Astrocyte (in vitro differentiated cells and primary cell): ENCODE results near the gene GKAP1. TPM values are rescaled to one million over a fixed set of nuclear protein-coding genes. Genes with fewer than 3 reads are reported as not detected.
"Not testable (repeated sequence)": the region's sequence is repeated elsewhere in the genome, so short reads cannot be mapped to it uniquely, and the experiment has no call there.

Experiments
- DNase-seq: peaks from one replicate; pipeline ENCODE4 v3.0.0-alpha.2; 2010; ENCODE audit warnings: low read depth
- FAIRE-seq: peaks from 2 replicates; lab custom pipeline; 2011; peaks lifted over from hg19 to GRCh38; lab: Jason Lieb, UNC
- H2AFZ ChIP-seq: 2 replicates; pipeline ENCODE4 v1.6.0; 2012; ENCODE audit warnings: low read depth, low read length, inconsistent platforms
- H3K27ac ChIP-seq: 2 replicates; pipeline ENCODE4 v1.5.1; 2011; ENCODE audit warnings: low read depth, low read length, inconsistent platforms
- H3K27me3 ChIP-seq: 2 replicates; pipeline ENCODE4 v1.6.0; 2011; ENCODE audit warnings: low read length, inconsistent platforms; ENCODE audit not compliant: insufficient read depth
- H3K36me3 ChIP-seq: 2 replicates; pipeline ENCODE4 v1.5.1; 2011; ENCODE audit warnings: low read length, inconsistent platforms; ENCODE audit not compliant: insufficient read depth
- H3K4me1 ChIP-seq: 2 replicates; pipeline ENCODE4 v1.5.1; 2011; ENCODE audit warnings: low read length, inconsistent platforms; ENCODE audit not compliant: insufficient read depth
- H3K4me2 ChIP-seq: 2 replicates; pipeline ENCODE4 v1.6.0; 2012; ENCODE audit warnings: low read length, inconsistent platforms
- H3K4me3 ChIP-seq: 2 replicates; pipeline ENCODE4 v1.5.1; 2011; ENCODE audit warnings: low read depth, mild to moderate bottlenecking, low read length, inconsistent platforms; ENCODE audit not compliant: insufficient read depth
- H3K79me2 ChIP-seq: 2 replicates; pipeline ENCODE4 v1.6.0; 2012; ENCODE audit warnings: mild to moderate bottlenecking, low read length, inconsistent platforms; ENCODE audit not compliant: insufficient read depth
- H3K9ac ChIP-seq: 2 replicates; pipeline ENCODE4 v1.6.0; 2012; ENCODE audit warnings: mild to moderate bottlenecking, low read length, inconsistent platforms
- H3K9me3 ChIP-seq: 2 replicates; pipeline ENCODE4 v1.5.1; 2012; ENCODE audit warnings: low read depth, mild to moderate bottlenecking, low read length, inconsistent platforms; ENCODE audit not compliant: insufficient read depth
- H4K20me1 ChIP-seq: 2 replicates; pipeline ENCODE4 v1.6.0; 2012; ENCODE audit warnings: low read length, inconsistent platforms; ENCODE audit not compliant: insufficient read depth
- H3K27ac Mint-ChIP-seq: one replicate; pipeline ENCODE4 v1.8.0; 2021; ENCODE audit warnings: mild to moderate bottlenecking, mixed read lengths; ENCODE audit not compliant: unreplicated experiment
- H3K27me3 Mint-ChIP-seq: one replicate; pipeline ENCODE4 v1.8.0; 2021; ENCODE audit warnings: low read depth, mixed read lengths; ENCODE audit not compliant: unreplicated experiment
- H3K36me3 Mint-ChIP-seq: one replicate; pipeline ENCODE4 v1.8.0; 2021; ENCODE audit warnings: low read depth, mixed read lengths; ENCODE audit not compliant: unreplicated experiment
- H3K4me1 Mint-ChIP-seq: one replicate; pipeline ENCODE4 v1.8.0; 2021; ENCODE audit warnings: low read depth, mixed read lengths; ENCODE audit not compliant: unreplicated experiment
- H3K4me3 Mint-ChIP-seq: one replicate; pipeline ENCODE4 v1.8.0; 2021; ENCODE audit warnings: mild to moderate bottlenecking, moderate library complexity, mixed read lengths; ENCODE audit not compliant: unreplicated experiment
- H3K9me3 Mint-ChIP-seq: one replicate; pipeline ENCODE4 v1.8.0; 2021; ENCODE audit warnings: mild to moderate bottlenecking, mixed read lengths; ENCODE audit not compliant: unreplicated experiment
- EZH2 ChIP-seq: IDR thresholded peaks from 2 replicates; pipeline ENCODE4 v1.6.1; 2012; ENCODE audit warnings: mild to moderate bottlenecking, low read length, inconsistent platforms; ENCODE audit not compliant: insufficient read depth
- total RNA-seq: library from RNA; stranded (reverse); gene quantifications from 2 replicates; pipeline ENCODE4 v1.2.1, GENCODE V29; 2021
- TF ChIP-seq, protein P1 (sequence below): IDR thresholded peaks from 2 replicates; pipeline ENCODE4 v1.5.1; 2011; ENCODE audit warnings: low read depth, mild to moderate bottlenecking, inconsistent platforms, low read length, moderate library complexity; ENCODE audit not compliant: insufficient read depth

The GKAP1 gene
- total RNA-seq, 1 donor from 2014 or later = 1.2 TPM

DNA sequence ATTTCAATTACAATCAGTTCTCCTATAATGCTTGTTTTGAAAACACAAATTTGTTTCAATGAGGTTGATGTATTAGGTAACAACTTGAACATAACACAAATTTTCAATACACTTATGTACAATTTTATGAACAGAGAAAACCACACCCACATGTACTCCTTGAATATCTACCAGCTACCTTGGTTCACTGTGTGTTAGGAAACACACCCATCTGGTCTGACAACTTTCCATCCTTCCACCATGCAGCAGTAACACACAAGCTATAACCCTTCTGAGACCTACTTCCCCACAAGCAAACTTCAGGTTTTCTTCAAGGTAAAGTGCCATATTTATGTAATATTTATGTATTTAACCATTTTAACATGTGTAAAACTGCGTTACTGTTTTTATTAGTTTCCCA lies 73.4 kb downstream of the GKAP1 start:
- Mint-ChIP-seq H3K4me1 (no peaks in the 10 kb centered on the region), H3K4me3 (no peak overlapping the region)
- TF ChIP-seq, protein P1, sequence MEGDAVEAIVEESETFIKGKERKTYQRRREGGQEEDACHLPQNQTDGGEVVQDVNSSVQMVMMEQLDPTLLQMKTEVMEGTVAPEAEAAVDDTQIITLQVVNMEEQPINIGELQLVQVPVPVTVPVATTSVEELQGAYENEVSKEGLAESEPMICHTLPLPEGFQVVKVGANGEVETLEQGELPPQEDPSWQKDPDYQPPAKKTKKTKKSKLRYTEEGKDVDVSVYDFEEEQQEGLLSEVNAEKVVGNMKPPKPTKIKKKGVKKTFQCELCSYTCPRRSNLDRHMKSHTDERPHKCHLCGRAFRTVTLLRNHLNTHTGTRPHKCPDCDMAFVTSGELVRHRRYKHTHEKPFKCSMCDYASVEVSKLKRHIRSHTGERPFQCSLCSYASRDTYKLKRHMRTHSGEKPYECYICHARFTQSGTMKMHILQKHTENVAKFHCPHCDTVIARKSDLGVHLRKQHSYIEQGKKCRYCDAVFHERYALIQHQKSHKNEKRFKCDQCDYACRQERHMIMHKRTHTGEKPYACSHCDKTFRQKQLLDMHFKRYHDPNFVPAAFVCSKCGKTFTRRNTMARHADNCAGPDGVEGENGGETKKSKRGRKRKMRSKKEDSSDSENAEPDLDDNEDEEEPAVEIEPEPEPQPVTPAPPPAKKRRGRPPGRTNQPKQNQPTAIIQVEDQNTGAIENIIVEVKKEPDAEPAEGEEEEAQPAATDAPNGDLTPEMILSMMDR = no peak
- no peak for TF ChIP-seq EZH2

DNA sequence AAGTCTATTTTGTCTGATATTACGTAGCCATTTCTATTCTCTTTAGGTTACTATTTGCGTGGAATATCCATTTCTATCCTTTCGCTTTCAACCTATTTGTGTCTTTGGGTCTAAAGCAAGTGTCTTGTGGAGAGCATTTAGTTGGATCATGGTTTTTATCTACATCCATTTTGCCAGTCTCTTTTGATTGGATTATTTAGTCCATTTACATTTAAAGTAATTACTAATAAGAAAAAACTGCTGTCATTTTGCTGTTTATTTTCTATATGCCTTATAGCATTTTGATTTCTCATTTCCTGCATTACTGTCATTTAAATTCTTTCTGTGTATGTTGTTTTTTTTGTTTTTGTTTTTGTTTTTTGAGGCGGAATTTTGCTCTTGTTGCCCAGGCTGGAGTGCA lies 83.8 kb downstream of the GKAP1 start:
- Histone ChIP-seq H4K20me1 (no peaks in the 10 kb centered on the region), H3K9ac (no peak overlapping the region), H3K4me3 (no peak overlapping the region), H3K27ac (no peak overlapping the region), H2AFZ (no peak overlapping the region), H3K27me3 (no peaks in the 10 kb centered on the region), H3K36me3 (no peaks in the 10 kb centered on the region), H3K4me2 (no peak overlapping the region), H3K9me3 (no peaks in the 10 kb centered on the region), H3K79me2 (no peaks in the 10 kb centered on the region), H3K4me1 (no peaks in the 10 kb centered on the region)
- H3K4me3 Mint-ChIP-seq = no peak overlapping the region
- FAIRE-seq (no peak), DNase-seq (no peak)
- no peaks in the 10 kb centered on the region for H3K36me3 Mint-ChIP-seq
- no peaks in the 10 kb centered on the region for H3K27me3 Mint-ChIP-seq
- H3K4me1 Mint-ChIP-seq = no peaks in the 10 kb centered on the region
- no peak overlapping the region for H3K27ac Mint-ChIP-seq
- TF ChIP-seq EZH2 = no peak
- TF ChIP-seq, protein P1 = no peak
- H3K9me3 Mint-ChIP-seq = no peaks in the 10 kb centered on the region

More for the DNA sequence above, 73.4 kb downstream of the GKAP1 start:
- Mint-ChIP-seq H3K27me3 (no peaks in the 10 kb centered on the region), H3K36me3 (no peaks in the 10 kb centered on the region), H3K9me3 (no peaks in the 10 kb centered on the region), H3K27ac (no peak overlapping the region)
- no peak overlapping the region for H3K9ac ChIP-seq
- FAIRE-seq (no peak), DNase-seq (no peak)
- H3K4me1 ChIP-seq = no peaks in the 10 kb centered on the region
- H3K4me2 ChIP-seq = no peak overlapping the region
- no peak overlapping the region for H2AFZ ChIP-seq
- H3K27ac ChIP-seq = no peak overlapping the region
- no peaks in the 10 kb centered on the region for H3K9me3 ChIP-seq
- H4K20me1 ChIP-seq = no peaks in the 10 kb centered on the region
- no peaks in the 10 kb centered on the region for H3K36me3 ChIP-seq
- H3K4me3 ChIP-seq = no peak overlapping the region
- H3K27me3 ChIP-seq = no peaks in the 10 kb centered on the region
- H3K79me2 ChIP-seq = no peaks in the 10 kb centered on the region

DNA sequence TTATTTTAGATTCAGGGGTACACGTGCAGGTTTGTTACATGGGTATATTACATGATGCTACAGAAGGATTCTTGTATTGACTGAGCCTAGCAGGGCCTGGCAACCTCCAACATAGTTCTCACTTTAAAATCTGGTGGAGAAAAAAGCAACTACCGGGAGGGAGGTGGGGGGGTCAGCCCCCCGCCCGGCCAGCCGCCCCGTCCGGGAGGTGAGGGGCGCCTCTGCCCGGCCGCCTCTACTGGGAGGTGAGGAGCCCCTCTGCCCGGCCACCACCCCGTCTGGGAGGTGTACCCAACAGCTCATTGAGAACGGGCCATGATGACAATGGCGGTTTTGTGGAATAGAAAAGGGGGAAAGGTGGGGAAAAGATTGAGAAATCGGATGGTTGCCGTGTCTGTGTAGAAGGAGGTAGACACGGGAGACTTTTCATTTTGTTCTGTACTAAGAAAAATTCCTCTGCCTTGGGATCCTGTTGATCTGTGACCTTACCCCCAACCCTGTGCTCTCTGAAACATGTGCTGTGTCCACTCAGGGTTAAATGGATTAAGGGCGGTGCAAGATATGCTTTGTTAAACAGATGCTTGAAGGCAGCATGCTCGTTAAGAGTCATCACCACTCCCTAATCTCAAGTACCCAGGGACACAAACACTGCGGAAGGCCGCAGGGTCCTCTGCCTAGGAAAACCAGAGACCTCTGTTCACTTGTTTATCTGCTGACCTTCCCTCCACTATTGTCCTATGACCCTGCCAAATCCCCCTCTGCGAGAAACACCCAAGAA lies 88.8 kb downstream of the GKAP1 start:
- H3K9ac ChIP-seq, H3K4me3 Mint-ChIP-seq, H3K4me3 ChIP-seq, H3K4me1 ChIP-seq, H3K36me3 ChIP-seq, H3K9me3 Mint-ChIP-seq, H3K4me2 ChIP-seq, H3K27me3 Mint-ChIP-seq, H3K79me2 ChIP-seq, H3K9me3 ChIP-seq, H2AFZ ChIP-seq, H3K27ac Mint-ChIP-seq, H3K36me3 Mint-ChIP-seq, DNase-seq, H3K27me3 ChIP-seq, H3K4me1 Mint-ChIP-seq, FAIRE-seq, H3K27ac ChIP-seq, H4K20me1 ChIP-seq: not testable (repeated sequence)
